Mucosa of stomach (tissue), 1 donor: ENCODE measurements around the gene C1orf21.
"Not testable (repeated sequence)": the region's sequence is repeated elsewhere in the genome, so short reads cannot be mapped to it uniquely, and the experiment has no call there.

Experiments
- H3K27me3 ChIP-seq: one replicate; pipeline ENCODE4 v1.7.0; 2013; ENCODE audit warnings: mild to moderate bottlenecking, low read length; ENCODE audit not compliant: control insufficient read depth, insufficient read depth
- H3K36me3 ChIP-seq: one replicate; pipeline ENCODE4 v1.7.0; 2013; ENCODE audit warnings: low read length; ENCODE audit not compliant: control insufficient read depth, insufficient read depth
- H3K4me1 ChIP-seq: one replicate; pipeline ENCODE4 v1.7.0; 2013; ENCODE audit warnings: mild to moderate bottlenecking, low read length; ENCODE audit not compliant: control insufficient read depth, insufficient read depth
- H3K4me3 ChIP-seq: one replicate; pipeline ENCODE4 v1.7.0; 2013; ENCODE audit warnings: low read length
- H3K9ac ChIP-seq: one replicate; pipeline ENCODE4 v1.7.0; 2013; ENCODE audit warnings: mild to moderate bottlenecking, low read length, moderate library complexity
- H3K9me3 ChIP-seq: one replicate; pipeline ENCODE4 v1.7.0; 2013; ENCODE audit warnings: mild to moderate bottlenecking, low read length, moderate library complexity; ENCODE audit not compliant: control insufficient read depth
- donor health status: Pancreatic carcinoma.

The C1orf21 gene

GRCh38 chr1:184386312-184387068 is at the start of gene C1orf21:
C1orf21 (plus strand) TSS chr1:184387029; CDS start chr1:184477510, 90,481 bp downstream.
- Histone ChIP-seq H3K4me3 (peak within 1 kb of the TSS; percentile 82), H3K9ac (peak within 1 kb of the TSS; percentile 80)

DNA sequence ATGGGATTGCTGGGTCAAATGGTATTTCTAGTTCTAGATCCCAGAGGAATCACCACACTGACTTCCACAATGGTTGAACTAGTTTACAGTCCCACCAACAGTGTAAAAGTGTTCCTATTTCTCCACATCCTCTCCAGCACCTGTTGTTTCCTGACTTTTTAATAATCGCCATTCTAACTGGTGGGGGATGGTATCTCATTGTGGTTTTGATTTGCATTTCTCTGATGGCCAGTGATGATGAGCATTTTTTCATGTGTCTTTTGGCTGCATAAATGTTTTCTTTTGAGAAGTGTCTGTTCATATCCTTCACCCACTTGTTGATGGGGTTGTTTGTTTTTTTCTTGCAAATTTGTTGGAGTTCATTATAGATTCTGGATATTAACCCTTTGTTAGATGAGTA is 49.0 kb upstream of the C1orf21 start:
- H3K4me1 ChIP-seq, H3K9ac ChIP-seq: not testable (repeated sequence)

More at GRCh38 chr1:184386312-184387068, at the start of gene C1orf21:
- Histone ChIP-seq H3K27me3 (no peaks in the 10 kb centered on the region), H3K9me3 (no peaks in the 10 kb centered on the region), H3K4me1 (peaks cover 4% of the 10 kb centered on the region), H3K36me3 (no peaks in the 10 kb centered on the region)

DNA sequence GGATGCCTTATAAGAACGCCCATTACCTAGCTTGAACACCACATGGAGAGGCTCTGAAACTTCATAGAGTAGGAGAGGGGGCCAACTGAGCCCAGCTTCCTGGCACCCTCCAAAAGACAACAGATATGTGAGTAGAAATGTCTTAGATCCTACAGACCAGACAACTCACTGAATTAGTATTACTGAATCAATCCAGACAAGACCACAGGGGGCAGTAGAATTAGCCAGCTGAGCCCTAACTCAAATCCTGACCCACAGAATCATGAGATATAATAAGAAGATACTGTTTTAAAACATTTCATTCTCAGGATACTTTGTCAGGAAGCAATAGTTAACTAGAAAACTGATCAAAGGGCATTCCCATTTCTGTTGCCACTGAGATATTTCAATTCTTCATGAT is 45.8 kb upstream of the C1orf21 start:
- Histone ChIP-seq H3K36me3 (no peaks in the 10 kb centered on the region), H3K4me3 (no peak overlapping the region), H3K4me1 (no peaks in the 10 kb centered on the region), H3K27me3 (no peaks in the 10 kb centered on the region), H3K9ac (no peak overlapping the region), H3K9me3 (no peaks in the 10 kb centered on the region)

More for the DNA sequence above, 49.0 kb upstream of the C1orf21 start:
- H3K36me3 ChIP-seq, H3K27me3 ChIP-seq, H3K9me3 ChIP-seq, H3K4me3 ChIP-seq: not testable (repeated sequence)

- Histone ChIP-seq H3K27me3 (no peaks in the 10 kb centered on the region), H3K9ac (no peak overlapping the region), H3K4me1 (no peaks in the 10 kb centered on the region), H3K36me3 (no peaks in the 10 kb centered on the region), H3K9me3 (no peaks in the 10 kb centered on the region), H3K4me3 (no peak overlapping the region)
These were observed 36.3 kb upstream of the C1orf21 start for GRCh38 chr1:184350573-184350972.

- no peaks in the 10 kb centered on the region for H3K9me3 ChIP-seq
- H3K4me1 ChIP-seq = no peaks in the 10 kb centered on the region
- no peaks in the 10 kb centered on the region for H3K27me3 ChIP-seq
- no peak overlapping the region for H3K9ac ChIP-seq
- no peak overlapping the region for H3K4me3 ChIP-seq
- H3K36me3 ChIP-seq = no peaks in the 10 kb centered on the region
These were observed 35.3 kb upstream of the C1orf21 start for GRCh38 chr1:184351416-184351975.

DNA sequence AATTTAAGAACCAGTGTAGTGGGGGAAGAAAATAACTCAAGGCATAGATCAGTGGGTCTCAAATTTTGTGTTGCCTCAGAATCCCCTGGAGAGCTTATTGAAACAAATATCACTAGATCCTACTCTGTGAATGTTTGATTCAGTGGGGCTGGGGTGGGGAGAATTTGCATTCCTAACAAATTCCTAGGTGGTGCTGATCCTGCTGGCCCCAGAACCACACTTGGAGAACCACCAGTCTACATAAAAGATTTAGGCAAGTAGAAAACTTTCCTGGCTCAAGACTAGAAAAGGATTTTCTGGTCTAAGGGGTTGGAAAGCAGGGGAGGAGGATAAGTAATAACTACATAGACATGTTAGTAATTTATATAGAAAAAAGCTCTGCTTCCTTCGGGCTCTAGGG is 34.1 kb upstream of the C1orf21 start:
- Histone ChIP-seq H3K9ac (no peak overlapping the region), H3K27me3 (no peaks in the 10 kb centered on the region), H3K4me1 (no peaks in the 10 kb centered on the region), H3K36me3 (no peaks in the 10 kb centered on the region), H3K4me3 (no peak overlapping the region), H3K9me3 (no peaks in the 10 kb centered on the region)

- Histone ChIP-seq H3K9me3 (no peaks in the 10 kb centered on the region), H3K27me3 (no peaks in the 10 kb centered on the region), H3K9ac (no peak overlapping the region), H3K4me3 (no peak overlapping the region), H3K4me1 (no peaks in the 10 kb centered on the region), H3K36me3 (no peaks in the 10 kb centered on the region)
These were observed 32.1 kb upstream of the C1orf21 start for GRCh38 chr1:184354719-184355118.

GRCh38 chr1:184356891-184357290 is 29.9 kb upstream of the C1orf21 start:
- no peaks in the 10 kb centered on the region for H3K9me3 ChIP-seq
- no peak overlapping the region for H3K9ac ChIP-seq
- no peaks in the 10 kb centered on the region for H3K4me1 ChIP-seq
- no peaks in the 10 kb centered on the region for H3K36me3 ChIP-seq
- H3K27me3 ChIP-seq = no peaks in the 10 kb centered on the region
- H3K4me3 ChIP-seq = no peak overlapping the region

DNA sequence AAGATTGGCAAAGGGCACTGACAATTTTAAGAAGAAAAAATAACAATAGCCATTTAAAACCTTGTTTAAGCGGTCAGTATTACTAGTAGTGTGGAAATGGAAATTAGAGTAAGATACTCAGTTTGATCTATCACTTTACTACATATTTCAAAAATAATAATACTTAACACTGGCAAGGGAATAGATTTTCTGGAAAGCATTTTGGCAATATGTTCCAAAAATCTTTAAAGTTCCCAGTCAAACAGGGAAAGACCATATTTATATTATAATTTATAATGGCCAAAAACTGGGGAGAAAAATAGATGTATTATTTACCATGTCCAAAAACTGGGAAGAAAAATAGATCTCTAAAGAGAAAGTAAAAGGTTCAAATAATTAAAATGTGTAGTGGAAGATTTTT is 28.6 kb upstream of the C1orf21 start:
- Histone ChIP-seq H3K9ac (no peak overlapping the region), H3K27me3 (no peaks in the 10 kb centered on the region), H3K4me1 (no peaks in the 10 kb centered on the region), H3K4me3 (no peak overlapping the region), H3K9me3 (no peaks in the 10 kb centered on the region), H3K36me3 (no peaks in the 10 kb centered on the region)

DNA sequence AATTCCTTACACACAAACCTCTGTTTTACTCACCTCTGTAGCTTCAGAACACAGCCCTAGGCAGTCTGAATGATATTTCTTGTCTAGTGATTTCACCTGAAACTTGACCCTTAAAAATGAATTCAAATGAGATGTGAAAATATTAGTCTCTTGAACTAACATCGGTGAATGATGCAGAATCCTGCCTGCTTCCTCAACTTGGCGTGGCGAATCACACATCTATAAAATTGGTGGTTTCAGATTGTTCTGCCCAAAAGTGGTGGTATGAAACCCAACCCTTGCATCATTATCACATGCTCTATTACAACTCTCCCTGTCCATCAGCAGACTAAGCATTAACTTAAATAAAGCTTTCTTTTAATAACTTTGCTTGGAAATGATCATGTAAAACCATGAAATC is 26.9 kb upstream of the C1orf21 start:
- H3K4me1 ChIP-seq = no peaks in the 10 kb centered on the region
- no peak overlapping the region for H3K9ac ChIP-seq
- no peaks in the 10 kb centered on the region for H3K36me3 ChIP-seq
- H3K27me3 ChIP-seq = no peaks in the 10 kb centered on the region
- H3K9me3 ChIP-seq = no peaks in the 10 kb centered on the region
- no peak overlapping the region for H3K4me3 ChIP-seq

- no peaks in the 10 kb centered on the region for H3K4me1 ChIP-seq
- H3K4me3 ChIP-seq = no peak overlapping the region
- H3K36me3 ChIP-seq = no peaks in the 10 kb centered on the region
- H3K9me3 ChIP-seq = no peaks in the 10 kb centered on the region
- H3K9ac ChIP-seq = no peak overlapping the region
- no peaks in the 10 kb centered on the region for H3K27me3 ChIP-seq
These were observed 24.0 kb upstream of the C1orf21 start for GRCh38 chr1:184362876-184363275.

DNA sequence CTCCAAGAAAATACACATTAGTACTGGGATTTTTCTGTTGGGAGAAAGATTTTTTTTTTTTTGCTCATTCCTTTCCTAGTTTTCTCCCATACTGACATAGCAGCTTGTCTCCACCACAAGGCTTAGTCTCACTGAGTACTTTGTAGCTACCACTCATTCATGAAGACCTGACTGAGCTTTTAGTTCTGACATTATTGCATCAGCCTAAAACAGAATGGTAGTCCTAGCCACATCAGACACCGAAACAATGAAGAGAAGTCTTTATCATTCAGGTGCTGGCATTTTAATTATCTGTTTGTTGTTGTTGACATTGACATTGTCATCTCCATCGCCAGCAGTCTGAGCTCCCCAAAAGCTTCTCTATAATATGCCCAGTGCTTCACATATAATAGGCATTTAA is 21.1 kb upstream of the C1orf21 start:
- Histone ChIP-seq H3K36me3 (no peaks in the 10 kb centered on the region), H3K9me3 (no peaks in the 10 kb centered on the region), H3K9ac (no peak overlapping the region), H3K4me3 (no peak overlapping the region), H3K4me1 (no peaks in the 10 kb centered on the region), H3K27me3 (no peaks in the 10 kb centered on the region)
